Measurements from ENCODE around the gene SAMD8. TPM values are rescaled to one million over a fixed set of nuclear protein-coding genes. Genes with fewer than 3 reads are reported as not detected.
"Not testable (repeated sequence)": the region's sequence is repeated elsewhere in the genome, so short reads cannot be mapped to it uniquely, and the experiment has no call there.

SAMD8 gene
- total RNA-seq, 1 donor from 2014 or later: 55.2 TPM

DNA sequence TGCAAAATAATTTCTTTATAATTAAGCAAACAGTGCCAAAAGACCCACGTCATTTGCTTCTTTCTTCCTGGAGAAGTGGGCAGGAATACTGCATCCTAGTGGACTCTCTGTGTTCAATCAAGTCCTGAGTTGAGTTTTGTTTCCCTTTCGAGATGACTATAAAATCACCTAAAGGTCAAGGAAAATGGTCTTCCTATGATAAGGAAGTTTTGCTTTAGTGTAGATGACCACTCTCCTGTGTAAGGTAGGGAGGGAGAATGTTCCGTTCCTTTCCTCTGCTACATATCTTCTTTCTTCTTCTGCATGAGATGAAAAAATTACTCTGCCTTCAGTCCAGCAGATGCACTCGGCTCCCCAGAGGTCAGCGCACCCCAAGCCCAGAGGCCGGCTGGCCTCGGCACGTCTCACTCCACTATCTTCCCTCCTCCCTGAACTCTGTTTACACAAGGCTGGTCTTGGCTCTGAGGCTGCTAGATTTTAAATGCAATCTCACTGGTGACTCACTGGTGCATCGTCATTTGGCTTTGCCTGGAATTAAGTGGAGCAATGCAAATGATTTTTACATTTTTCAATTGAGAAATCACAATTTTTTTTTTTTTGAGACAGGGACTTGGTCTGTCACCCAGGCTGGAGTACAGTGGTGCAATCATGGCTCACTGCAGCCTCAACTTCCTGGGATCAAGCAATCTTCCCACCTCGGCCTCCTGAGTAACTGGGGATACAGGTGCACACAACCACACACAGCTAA, 80.5 kb downstream of the SAMD8 start:
- peak; percentile 89 for DNase-seq (ENCODE audit: low spot score)

- peak; percentile 57 for DNase-seq (ENCODE audit: low spot score)
Measured at GRCh38 chr10:75194625-75195024, 83.2 kb downstream of the SAMD8 start.

- peak; percentile 49 for DNase-seq (ENCODE audit: low spot score)
Measured at GRCh38 chr10:75195035-75195763, 83.7 kb downstream of the SAMD8 start.

- peak; percentile 65 for DNase-seq (ENCODE audit: low spot score)
Measured at GRCh38 chr10:75197066-75197465, 85.6 kb downstream of the SAMD8 start.

DNA sequence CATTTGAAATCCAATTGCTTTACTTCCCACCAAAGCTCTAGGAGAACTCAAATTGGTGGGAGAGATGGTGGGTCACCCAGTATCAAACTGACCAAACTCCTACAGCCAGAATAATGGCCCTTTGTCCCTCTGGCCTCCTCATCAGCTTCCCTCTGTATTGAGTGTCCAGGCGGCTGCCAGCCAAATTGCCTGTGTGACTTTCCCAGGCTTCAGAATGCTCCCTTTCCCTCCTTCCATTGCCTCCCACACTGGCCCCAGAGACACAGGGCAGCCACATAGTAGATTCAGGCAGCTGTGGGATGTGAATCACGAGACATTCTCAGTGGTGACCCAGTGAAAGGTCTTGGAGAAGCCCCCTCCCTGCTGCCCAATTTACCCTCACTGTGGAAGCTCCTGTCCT, 86.5 kb downstream of the SAMD8 start:
- peak; percentile 59 for DNase-seq (ENCODE audit: low spot score)

DNA sequence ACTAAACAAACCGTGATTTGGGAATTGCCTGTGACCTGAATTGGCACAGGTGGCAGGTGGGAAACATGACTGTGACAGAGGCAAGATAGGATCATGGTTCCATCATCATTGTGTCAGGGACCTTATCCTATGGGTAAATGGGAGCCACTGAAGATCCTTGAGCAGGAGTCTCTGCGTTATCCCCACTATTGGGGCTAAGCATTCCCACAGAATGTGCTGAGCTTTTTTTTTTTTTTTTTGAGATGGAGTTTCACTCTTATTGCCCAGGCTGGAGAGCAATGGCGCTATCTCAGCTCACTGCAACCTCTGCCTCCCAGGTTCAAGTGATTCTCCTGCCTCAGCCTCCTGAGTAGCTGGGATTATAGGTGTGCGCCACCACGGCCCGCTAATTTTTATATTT, 88.5 kb downstream of the SAMD8 start:
- not testable (repeated sequence) for DNase-seq (ENCODE audit: low spot score)

DNA sequence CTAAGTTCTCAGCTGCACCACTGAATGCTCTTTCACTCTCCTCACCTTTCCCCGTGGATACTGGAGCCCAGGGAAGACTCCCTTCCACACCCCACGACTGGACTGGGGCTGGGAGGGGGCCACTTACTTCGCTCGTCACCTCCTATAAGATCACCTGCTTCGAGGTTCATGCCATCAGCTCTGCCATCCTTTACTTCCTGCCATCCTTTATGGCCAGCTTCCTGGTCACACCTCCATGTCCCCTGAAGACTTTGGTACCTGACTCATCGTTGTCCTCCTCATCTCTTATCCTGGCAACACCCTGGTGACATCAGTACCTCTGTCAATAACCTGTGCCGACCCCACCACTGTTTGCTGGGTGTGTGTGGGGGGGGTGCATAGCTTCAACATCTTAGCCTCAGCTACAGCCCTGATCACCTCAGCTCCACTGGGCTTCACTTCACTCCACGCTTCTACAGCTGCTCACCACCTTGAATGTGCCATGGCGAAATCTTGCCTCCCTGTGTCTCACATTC, 90.4 kb downstream of the SAMD8 start:
- DNase-seq (ENCODE audit: low spot score): peak; percentile 69

GRCh38 chr10:75202321-75203045, 91.0 kb downstream of the SAMD8 start:
- DNase-seq (ENCODE audit: low spot score): peak; percentile 65

DNA sequence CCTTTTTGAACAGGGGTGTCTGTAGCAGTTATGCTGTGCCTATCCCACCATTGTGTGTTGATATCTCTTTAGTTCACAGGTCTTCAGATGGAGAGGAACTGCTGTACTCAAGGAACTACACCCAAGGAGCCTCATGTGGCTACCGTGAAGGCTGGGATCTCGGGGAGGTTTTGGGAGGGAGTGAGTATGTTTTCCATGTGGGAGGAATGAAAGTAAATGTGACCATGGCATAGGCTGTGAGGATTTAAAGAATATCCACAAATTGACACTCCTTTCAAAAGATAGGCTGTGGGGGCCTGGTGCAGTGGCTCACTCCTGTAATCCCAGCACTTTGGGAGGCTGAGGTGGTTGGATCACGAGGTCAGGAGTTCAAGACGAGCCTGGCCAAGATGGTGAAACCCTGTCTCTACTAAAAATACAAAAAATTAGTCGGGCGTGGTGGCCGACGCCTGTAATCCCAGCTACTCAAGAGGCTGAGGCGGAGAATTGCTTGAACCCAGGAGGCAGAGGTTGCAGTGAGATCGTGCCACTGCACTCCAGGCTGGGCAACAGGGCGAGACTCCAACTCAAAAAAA, 91.7 kb downstream of the SAMD8 start:
- DNase-seq (ENCODE audit: low spot score): peak; percentile 68

DNA sequence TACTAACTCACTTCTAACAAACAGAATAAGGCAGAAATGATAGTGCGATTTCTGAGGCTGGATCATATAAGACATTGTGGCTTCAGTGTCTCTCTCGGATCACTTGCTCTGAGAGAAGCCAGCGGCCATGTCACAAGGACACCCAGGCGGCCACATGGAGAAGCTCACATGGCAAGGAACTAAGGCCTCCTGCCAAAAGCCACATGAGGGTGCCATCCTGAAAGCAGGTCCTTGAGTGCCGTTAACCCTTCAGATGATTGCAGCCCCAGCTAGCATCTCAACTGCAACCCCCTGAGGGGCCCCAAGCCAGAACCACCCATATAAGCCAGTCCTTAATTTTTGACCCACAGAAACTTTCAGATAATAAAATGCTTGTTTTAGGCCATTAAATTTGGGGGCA, 92.3 kb downstream of the SAMD8 start:
- DNase-seq (ENCODE audit: low spot score): peak; percentile 53

DNA sequence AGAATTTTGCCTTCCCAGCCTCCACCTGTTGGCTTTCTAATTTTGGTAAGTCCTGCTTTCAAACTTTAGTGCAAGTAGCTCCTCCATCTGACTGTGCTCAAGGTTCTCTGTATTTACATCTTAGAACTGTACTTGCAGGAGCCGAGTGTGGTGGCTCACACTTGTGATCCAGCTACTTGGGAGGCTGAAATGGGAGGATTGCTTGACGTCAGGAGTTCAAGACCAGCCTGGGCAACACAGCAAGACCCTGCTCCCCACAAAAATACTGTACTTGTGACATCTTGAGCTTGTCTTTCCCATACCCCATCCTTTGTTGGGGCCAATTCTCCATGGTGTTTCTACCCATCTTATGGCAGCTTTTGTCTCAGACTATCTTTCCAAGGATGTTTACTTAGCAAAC, 94.5 kb downstream of the SAMD8 start:
- peak; percentile 26 for DNase-seq (ENCODE audit: low spot score)

- DNase-seq (ENCODE audit: low spot score): peak; percentile 24
Measured at GRCh38 chr10:75206638-75207037, 95.2 kb downstream of the SAMD8 start.

DNA sequence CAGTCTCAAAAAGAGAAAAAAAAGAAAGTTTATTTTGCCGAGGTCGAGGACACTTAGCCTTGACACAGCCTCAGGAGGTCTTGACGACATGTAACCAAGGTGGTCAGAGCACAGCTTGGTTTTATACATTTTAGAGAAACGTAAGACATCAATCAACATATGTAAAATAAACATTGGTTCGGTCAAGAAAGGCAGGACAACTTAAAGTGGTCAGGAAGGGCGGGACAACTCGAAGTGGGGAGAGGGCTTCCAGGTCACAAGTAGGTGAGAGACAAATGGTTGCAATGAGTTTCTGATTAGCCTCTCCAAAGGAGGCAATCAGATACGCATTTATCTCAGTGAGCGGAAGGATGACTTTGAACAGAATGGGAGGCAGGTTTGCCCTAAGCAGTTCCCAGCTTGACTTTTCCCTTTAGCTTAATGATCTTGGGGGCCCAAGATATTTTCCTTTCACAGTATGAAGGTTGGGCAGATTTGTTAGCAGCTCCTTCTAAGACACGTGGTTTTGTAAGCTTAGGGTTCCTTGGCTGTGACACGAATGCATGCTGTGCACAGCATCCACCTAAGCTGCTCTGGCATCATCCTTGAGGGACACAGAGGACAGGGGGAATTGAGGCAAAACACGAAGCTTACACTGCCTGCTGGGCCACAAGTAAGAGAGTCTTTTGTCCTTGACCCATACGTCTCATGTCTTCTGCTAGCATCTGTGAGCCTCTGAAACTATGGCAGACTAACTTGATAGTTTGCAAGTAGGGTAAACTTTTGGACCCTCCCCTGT, 95.8 kb downstream of the SAMD8 start:
- DNase-seq (ENCODE audit: low spot score): peak; percentile 20

DNA sequence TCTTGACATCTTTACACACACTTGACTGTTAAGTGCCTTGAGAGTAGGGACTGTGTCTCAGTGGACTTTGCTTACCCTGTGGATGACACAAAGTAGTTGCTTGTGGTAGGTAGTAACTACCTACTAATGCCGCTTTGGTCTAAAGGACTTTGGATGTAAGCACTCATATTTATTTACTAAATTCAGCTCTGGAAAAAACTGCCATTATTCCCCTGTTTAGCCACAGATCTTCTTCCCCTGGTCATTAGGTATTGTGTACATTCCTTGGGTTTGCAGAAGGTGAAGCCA, 96.3 kb downstream of the SAMD8 start:
- DNase-seq (ENCODE audit: low spot score): no peak

DNA sequence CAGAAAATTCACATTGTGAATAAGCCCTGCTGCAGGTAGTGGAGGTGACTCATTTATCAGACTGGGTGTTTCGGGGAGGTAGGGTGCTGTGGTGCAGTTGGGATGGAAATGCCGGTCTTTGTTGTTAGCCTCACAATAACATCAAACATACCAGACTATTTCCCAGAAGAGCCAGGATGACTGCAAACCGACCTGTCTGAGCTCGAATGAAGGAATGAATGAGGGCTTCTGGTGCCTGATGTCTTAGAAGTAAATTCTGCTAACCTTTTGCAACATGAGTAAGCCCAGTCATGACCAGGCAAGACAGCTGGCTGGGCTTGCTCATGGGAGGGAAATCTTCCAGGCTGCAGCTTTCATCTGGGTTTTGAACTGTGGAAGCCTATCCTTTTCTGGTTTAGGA, 96.7 kb downstream of the SAMD8 start:
- peak; percentile 59 for DNase-seq (ENCODE audit: low spot score)

GRCh38 chr10:75209086-75209920, 97.8 kb downstream of the SAMD8 start:
- peak; percentile 71 for DNase-seq (ENCODE audit: low spot score)

- DNase-seq (ENCODE audit: low spot score): peak; percentile 92
Measured at GRCh38 chr10:75209921-75210281, 98.4 kb downstream of the SAMD8 start.

GRCh38 chr10:75210282-75211006, 99.0 kb downstream of the SAMD8 start, which contains the start of gene VDAC2:
VDAC2 (plus strand) TSS chr10:75210796; CDS start chr10:75211159, 363 bp downstream.
- DNase-seq (ENCODE audit: low spot score): peak; percentile 99

GRCh38 chr10:75211007-75211691, 99.7 kb downstream of the SAMD8 start:
- DNase-seq (ENCODE audit: low spot score): peak; percentile 85
